GM18519 (cell line): Measurements from ENCODE around the gene HNRNPH3.
"Not testable (repeated sequence)": the region's sequence is repeated elsewhere in the genome, so short reads cannot be mapped to it uniquely, and the experiment has no call there.

Source experiments
- ATAC-seq: cut with Tn5 transposase; IDR thresholded peaks from one replicate; pipeline ENCODE4 v1.9.1; 2021; ENCODE audit warnings: mild to moderate bottlenecking, moderate library complexity; ENCODE audit not compliant: unreplicated experiment, low FRiP score

The HNRNPH3 gene, protein sequence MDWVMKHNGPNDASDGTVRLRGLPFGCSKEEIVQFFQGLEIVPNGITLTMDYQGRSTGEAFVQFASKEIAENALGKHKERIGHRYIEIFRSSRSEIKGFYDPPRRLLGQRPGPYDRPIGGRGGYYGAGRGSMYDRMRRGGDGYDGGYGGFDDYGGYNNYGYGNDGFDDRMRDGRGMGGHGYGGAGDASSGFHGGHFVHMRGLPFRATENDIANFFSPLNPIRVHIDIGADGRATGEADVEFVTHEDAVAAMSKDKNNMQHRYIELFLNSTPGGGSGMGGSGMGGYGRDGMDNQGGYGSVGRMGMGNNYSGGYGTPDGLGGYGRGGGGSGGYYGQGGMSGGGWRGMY

GRCh38 chr10:68331455-68332258 lies at the start of gene HNRNPH3:
Gene HNRNPH3 (plus strand): TSS chr10:68332064. CDS start chr10:68337222, 5,158 bp downstream.
- ATAC-seq: peak; percentile 78

GRCh38 chr10:68284062-68285001 lies 47.5 kb upstream of the HNRNPH3 start:
- ATAC-seq: no peak

- no peak for ATAC-seq
These were observed 43.1 kb upstream of the HNRNPH3 start for GRCh38 chr10:68288717-68289116.

DNA sequence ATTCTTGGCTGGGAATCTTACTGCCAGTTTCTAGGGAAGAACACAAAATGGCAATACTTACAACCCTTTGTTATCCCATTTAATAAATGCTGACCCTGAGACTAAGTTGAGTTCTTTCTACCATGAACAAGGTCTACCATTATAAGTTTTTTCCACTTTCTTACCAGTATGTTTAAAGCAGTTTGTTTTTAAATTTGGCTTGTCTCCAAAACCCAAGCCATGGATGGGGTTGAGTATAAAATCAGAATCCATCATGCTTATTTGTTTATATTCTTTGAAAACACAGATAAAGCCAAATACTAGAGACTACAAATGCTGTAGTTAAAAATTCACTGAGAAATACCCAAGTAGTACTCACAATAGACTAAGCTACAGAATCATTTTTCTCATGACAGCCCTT lies 41.1 kb upstream of the HNRNPH3 start:
- ATAC-seq: no peak

DNA sequence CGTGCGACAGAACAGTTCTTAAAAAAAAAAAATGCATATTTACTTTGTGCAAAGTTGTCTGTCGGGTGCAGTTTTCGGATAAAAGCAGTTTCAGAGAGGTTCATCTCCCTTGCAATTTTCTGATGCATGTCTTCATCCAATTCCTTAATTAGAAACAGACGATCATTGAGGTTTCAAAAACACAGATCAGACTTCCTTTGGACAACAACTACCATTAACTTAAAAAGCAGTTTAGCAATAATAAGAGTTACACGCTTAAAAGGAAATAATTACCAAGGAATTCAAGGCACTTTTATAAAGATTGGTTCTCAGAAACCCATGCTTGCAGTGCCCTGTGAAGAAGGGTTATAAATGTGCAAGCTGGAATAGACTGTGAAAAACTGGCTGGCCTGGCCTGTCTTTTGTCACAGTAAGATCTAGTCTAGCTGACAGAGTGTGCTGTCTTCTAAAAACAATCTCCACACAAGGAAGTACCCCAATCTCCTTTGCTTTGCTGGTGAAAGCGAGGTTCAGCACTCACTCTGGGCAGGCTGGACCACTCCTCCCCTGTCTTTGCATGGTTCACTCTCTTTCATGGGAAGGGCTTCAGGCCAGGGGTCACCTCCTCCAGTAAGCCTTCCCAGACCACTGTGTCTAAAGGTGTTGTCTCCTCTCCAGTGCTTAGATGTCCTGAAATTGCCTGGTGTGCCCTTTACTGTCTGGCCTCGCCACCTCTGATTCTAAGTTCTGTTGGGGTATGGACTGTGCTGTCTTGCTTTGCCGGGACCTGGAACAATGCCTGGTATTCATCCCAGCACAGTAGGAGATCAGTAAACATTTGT lies 34.8 kb upstream of the HNRNPH3 start:
- ATAC-seq: no peak

- ATAC-seq: no peak
These were observed 30.6 kb upstream of the HNRNPH3 start for GRCh38 chr10:68301301-68301700.

DNA sequence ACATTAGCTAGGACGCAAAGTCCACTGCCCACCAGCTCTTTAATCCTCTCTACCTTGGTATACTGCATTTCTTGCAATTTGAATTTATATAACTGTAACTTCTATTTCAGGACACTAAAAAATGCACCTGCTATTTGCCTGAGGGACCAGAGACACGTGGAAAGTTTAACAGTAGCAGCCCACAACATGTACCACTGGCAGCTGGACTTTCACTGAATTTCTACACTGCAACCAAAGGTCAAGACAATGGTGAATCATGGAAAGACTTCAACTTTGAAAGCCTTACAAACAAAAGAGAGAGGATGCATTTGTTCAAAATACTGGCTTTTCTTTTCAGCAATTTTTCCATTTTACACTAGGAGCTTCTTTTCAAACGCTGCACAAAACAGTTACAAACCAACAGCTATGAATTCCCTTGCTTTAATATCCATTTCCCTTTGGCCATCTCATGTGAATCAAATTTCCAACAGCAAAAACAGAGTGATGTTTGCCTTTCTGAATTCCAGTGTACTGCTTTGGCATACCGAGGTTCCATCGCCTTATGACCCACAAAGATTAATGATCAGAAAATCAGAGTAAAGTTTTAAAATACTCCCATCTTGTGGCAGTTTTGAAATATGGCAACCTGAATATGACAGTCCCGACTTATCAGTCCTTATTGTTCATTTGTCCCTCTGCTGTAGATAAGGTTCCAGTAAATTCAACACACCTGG lies 29.9 kb upstream of the HNRNPH3 start:
- no peak for ATAC-seq

GRCh38 chr10:68302503-68302823 lies 29.4 kb upstream of the HNRNPH3 start:
- ATAC-seq: no peak

GRCh38 chr10:68302871-68303270 lies 29.0 kb upstream of the HNRNPH3 start:
- no peak for ATAC-seq

DNA sequence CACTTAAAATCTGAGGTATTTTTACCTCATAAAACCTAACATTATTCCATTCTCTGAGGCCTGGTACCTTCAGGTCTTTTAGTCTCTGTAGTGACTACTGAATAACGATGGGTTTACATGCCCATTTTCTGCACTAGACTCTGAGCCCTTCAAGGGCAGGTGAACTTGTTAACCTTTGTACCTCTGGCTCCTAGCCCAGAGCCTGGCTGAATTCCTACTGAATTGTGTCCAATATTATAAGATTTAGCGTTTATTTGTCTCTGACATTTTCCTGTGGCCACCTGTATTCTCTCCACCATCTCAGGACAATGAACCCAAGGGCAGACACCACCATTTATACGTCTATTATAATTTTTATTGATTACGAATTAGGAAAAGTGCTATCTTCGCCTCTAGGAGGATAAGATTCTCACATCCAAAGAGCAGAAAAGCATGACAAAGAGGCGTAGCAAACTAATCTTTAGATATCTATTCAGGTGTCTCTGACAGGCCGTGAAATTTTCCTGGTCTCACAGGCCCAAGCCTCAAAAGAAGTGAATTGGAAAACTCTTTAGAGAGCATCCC lies 27.9 kb upstream of the HNRNPH3 start:
- ATAC-seq: no peak

DNA sequence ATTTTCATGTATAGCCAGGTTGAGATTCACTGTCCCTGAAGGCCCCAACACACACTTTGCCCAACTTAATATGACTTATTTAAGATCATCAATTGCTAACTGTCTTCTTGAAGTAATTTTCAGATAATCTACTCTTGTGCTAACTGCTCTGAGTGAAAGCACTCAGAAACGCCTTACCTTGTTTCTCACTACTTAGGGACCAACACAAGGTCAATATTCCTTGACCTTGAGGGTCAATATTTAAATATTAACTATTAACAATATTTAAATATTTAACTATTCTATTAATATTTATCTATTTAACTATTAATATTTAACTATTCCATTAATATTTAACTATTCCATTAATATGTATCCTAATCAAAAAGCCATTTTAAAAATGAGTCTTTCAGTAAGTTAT lies 26.0 kb upstream of the HNRNPH3 start:
- no peak for ATAC-seq

- no peak for ATAC-seq
These were observed 21.3 kb upstream of the HNRNPH3 start for GRCh38 chr10:68310531-68310930.

- ATAC-seq: not testable (repeated sequence)
These were observed 16.9 kb upstream of the HNRNPH3 start for GRCh38 chr10:68314930-68315329.

- ATAC-seq: no peak
These were observed 16.3 kb upstream of the HNRNPH3 start for GRCh38 chr10:68315582-68315981.

GRCh38 chr10:68318331-68319059 lies 13.4 kb upstream of the HNRNPH3 start:
- no peak for ATAC-seq

DNA sequence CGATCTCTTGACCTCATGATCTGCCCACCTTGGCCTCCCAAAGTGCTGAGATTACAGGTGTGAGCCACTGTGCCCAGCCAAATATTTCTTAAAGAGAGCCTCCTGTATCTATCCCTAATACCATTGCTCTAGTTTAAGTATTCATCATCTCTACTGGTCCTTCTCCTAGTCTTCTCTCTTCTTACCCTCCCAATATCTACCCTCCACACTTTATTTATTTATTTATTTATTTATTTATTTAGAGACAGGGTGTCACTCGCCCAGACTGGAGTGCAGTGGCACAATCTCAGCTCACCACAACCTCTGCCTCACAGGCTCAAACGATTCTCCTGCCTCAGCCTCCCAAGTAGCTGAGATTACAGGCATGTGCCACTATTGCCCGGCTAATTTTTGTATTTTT lies 7.5 kb upstream of the HNRNPH3 start:
- ATAC-seq: not testable (repeated sequence)

GRCh38 chr10:68327889-68328786 lies 3.7 kb upstream of the HNRNPH3 start:
- ATAC-seq: no peak
